AG09319 (cell line): ENCODE results near the gene MRPS34.

Experiments used
- DNase-seq: peaks from one replicate; pipeline ENCODE4 v3.0.0-alpha.2; 2010; ENCODE audit warnings: low read depth; ENCODE audit errors: extremely low read depth
- CTCF ChIP-seq: IDR thresholded peaks from 2 replicates; pipeline ENCODE4 v1.5.1; 2011; ENCODE audit warnings: low read depth, mild to moderate bottlenecking, inconsistent platforms, low read length, moderate library complexity

Gene MRPS34

GRCh38 chr16:1785846-1786170, 12.9 kb upstream of the MRPS34 start:
- TF ChIP-seq CTCF = no peak
- no peak for DNase-seq

- TF ChIP-seq CTCF = no peak
- no peak for DNase-seq
These were observed 12.3 kb upstream of the MRPS34 start for GRCh38 chr16:1784977-1785845.

- DNase-seq = peak; percentile 100
- TF ChIP-seq CTCF = no peak
These were observed 9.7 kb upstream of the MRPS34 start, which contains the start of the genes NUBP2 and SPSB3 for GRCh38 chr16:1782408-1783264. NUBP2 (plus strand) TSS chr16:1782960; CDS start chr16:1783021, 61 bp downstream. SPSB3 (minus strand) TSS chr16:1782571; CDS start chr16:1781483, 1,088 bp downstream.

GRCh38 chr16:1781758-1782407, 8.9 kb upstream of the MRPS34 start:
- no peak for DNase-seq
- no peak for TF ChIP-seq CTCF

- no peak for DNase-seq
- no peak for TF ChIP-seq CTCF
These were observed 8.3 kb upstream of the MRPS34 start for GRCh38 chr16:1781254-1781653.

- TF ChIP-seq CTCF = no peak
- DNase-seq = no peak
These were observed 7.7 kb upstream of the MRPS34 start for GRCh38 chr16:1780677-1781072.
